Body of pancreas (tissue), 4 donors: Measurements from ENCODE around the gene TMBIM1. TPM values are rescaled to one million over a fixed set of nuclear protein-coding genes. Genes with fewer than 3 reads are reported as not detected.

Experiments
- ATAC-seq: fragments of 150-250 bp; one replicate; pipeline ENCODE4 v1.9.1; 2016
- DNase-seq, 4 donors: peaks; one replicate each; pipeline ENCODE4 v3.0.0-alpha.2; 2019
- H3K27ac ChIP-seq, 4 donors: fragments of 200-600 bp; sonication (generic); 1 replicate in 3 of 4; 2 replicates in 1 of 4; pipeline versions ENCODE4 v1.5.1 to v1.6.1; 2016 to 2019; ENCODE audit warnings: mild to moderate bottlenecking in 1 of 4, mixed read lengths in 1 of 4, moderate library complexity in 1 of 4
- H3K27me3 ChIP-seq, 2 donors: fragments of 200-600 bp; sonication (generic); one replicate each; pipeline ENCODE4 v1.6.0; 2016; ENCODE audit warnings: mild to moderate bottlenecking in 1 of 2
- H3K36me3 ChIP-seq, 2 donors: fragments of 200-600 bp; sonication (generic); replicated peaks in 1 of 2; 2 replicates each; pipeline ENCODE4 v1.5.1; 2016; ENCODE audit warnings: low read depth in 2 of 2; ENCODE audit not compliant: insufficient read depth in 1 of 2
- H3K4me1 ChIP-seq: fragments of 200-600 bp; sonication (generic); one replicate; pipeline ENCODE4 v1.6.0; 2016
- H3K4me3 ChIP-seq, 2 donors: fragments of 200-600 bp; sonication (generic); 1 replicate in 1 of 2; 2 replicates in 1 of 2; pipeline ENCODE4 v1.5.1; 2016 to 2019
- H3K9me3 ChIP-seq, 3 donors: fragments of 200-600 bp; sonication (generic); 1 replicate in 2 of 3; 2 replicates in 1 of 3; pipeline ENCODE4 v1.5.1; 2016
- POLR2A ChIP-seq, 3 donors: fragments of 450-650 bp; IDR thresholded peaks; one replicate each; pipeline ENCODE4 v1.6.1; 2016; ENCODE audit warnings: antibody characterized with exemption in 3 of 3, mild to moderate bottlenecking in 2 of 3
- WGBS, 2 donors: methylation state at CpG; one replicate each; pipeline ENCODE4 v1.1.5; 2017; 5-methylcytosine and 5-hydroxymethylcytosine counted together
- intact Hi-C: fragments of 100-400 bp; cut with DNase I; formaldehyde crosslinking; loops from one replicate; pipeline ENCODE4 v1.15.1; 2023
- total RNA-seq, 2 donors: library from RNA; depleted of rRNA; stranded (reverse); fragments of >200 nt; gene quantifications; one replicate each; pipeline ENCODE4 v1.1.0, GENCODE V29; 2016
- TF ChIP-seq, protein P1 (sequence below), 7 experiments: fragments of 450-650 bp in 4 of 7; fragments of 200-600 bp in 3 of 7; sonication (generic) in 3 of 7; IDR thresholded peaks; one replicate each; pipeline ENCODE4 v1.5.1; 2016 to 2019; ENCODE audit warnings: antibody characterized with exemption in 7 of 7

Gene TMBIM1
- total RNA-seq, 2 donors from 2014 or later, result 125 to 148 TPM

GRCh38 chr2:218230882-218231281 lies 61.4 kb downstream of the TMBIM1 start:
- WGBS, 2 donors, result 3 to 8% methylated on average over 1 of the region's 1 CpG
- Histone ChIP-seq H3K27ac (peak overlapping the region; percentile 37 to 67 (median 40)), H3K36me3 (peaks cover 0 to 4% of the 10 kb centered on the region in 2 donors), H3K4me1 (peaks cover 60% of the 10 kb centered on the region), H3K9me3 (no peaks in the 10 kb centered on the region), H3K27me3 (no peaks in the 10 kb centered on the region), H3K4me3 (no peak overlapping the region)
- no peak for TF ChIP-seq POLR2A (IDR thresholded peaks at IDR 0.05)
- TF ChIP-seq, protein P1, sequence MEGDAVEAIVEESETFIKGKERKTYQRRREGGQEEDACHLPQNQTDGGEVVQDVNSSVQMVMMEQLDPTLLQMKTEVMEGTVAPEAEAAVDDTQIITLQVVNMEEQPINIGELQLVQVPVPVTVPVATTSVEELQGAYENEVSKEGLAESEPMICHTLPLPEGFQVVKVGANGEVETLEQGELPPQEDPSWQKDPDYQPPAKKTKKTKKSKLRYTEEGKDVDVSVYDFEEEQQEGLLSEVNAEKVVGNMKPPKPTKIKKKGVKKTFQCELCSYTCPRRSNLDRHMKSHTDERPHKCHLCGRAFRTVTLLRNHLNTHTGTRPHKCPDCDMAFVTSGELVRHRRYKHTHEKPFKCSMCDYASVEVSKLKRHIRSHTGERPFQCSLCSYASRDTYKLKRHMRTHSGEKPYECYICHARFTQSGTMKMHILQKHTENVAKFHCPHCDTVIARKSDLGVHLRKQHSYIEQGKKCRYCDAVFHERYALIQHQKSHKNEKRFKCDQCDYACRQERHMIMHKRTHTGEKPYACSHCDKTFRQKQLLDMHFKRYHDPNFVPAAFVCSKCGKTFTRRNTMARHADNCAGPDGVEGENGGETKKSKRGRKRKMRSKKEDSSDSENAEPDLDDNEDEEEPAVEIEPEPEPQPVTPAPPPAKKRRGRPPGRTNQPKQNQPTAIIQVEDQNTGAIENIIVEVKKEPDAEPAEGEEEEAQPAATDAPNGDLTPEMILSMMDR (IDR thresholded peaks at IDR 0.05), result peak; percentile 6 to 60 (median 32)
- peak; percentile 44 to 70 (median 56) for DNase-seq
- intact Hi-C loops, result no loop called here
- peak; percentile 89 for ATAC-seq

DNA sequence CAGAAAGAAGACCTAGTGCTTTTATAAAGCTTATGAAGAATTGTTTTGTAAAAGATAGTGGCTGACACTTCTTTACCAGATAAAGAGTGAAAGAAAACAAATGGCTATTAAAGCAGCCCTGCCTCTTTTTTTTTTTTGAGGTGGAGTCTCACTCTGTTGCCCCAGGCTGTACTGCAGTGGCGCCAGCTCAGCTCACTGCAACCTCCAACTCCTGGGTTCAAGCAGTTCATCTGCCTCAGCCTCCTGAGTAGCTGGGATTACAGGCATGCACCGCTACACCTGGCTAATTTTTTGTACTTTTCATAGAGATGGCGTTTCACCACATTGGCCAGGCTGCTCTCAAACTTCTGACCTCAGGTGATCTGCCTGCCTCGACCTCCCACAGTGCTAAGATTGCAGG lies 62.5 kb downstream of the TMBIM1 start:
- ATAC-seq (no peak), DNase-seq (no peak)
- peaks cover 52% of the 10 kb centered on the region for H3K4me1 ChIP-seq
- TF ChIP-seq, protein P1 (IDR thresholded peaks at IDR 0.05), result no peak
- no peak for TF ChIP-seq POLR2A (IDR thresholded peaks at IDR 0.05)
- H3K27me3 ChIP-seq, result no peaks in the 10 kb centered on the region
- peak overlapping the region in 3 of 4 donors; percentile 6 to 67 (median 33) for H3K27ac ChIP-seq
- WGBS, 2 donors, result 71 to 81% methylated on average over 4 of the region's 4 CpGs
- H3K36me3 ChIP-seq, result peaks cover 0 to 1% of the 10 kb centered on the region in 2 donors
- H3K4me3 ChIP-seq, result no peak overlapping the region
- intact Hi-C loops, result no loop called here
- H3K9me3 ChIP-seq, result no peaks in the 10 kb centered on the region

DNA sequence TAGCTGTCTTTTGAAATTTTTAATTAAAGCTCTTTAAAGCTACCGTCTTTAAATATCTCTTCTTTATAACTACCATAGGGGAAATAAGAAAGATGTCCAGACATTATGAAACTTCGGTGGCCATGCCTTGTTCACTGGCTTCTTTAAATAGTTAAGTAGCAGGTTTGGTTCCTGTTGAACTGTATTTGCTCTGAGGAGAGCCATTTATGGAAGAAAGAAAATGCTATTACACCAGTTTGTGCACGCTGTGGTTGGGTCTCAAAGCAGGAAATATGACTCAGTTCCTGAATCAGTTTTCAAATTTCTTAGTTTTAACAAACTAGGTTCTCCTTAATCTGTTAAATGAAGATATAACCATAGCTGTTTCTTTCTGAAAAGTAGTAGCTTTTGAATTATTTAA lies 63.1 kb downstream of the TMBIM1 start:
- no peaks in the 10 kb centered on the region for H3K9me3 ChIP-seq
- no peak overlapping the region for H3K4me3 ChIP-seq
- TF ChIP-seq POLR2A (IDR thresholded peaks at IDR 0.05), result no peak
- TF ChIP-seq, protein P1 (IDR thresholded peaks at IDR 0.05), result no peak
- peaks cover 46% of the 10 kb centered on the region for H3K4me1 ChIP-seq
- peak overlapping the region in 3 of 4 donors; percentile 10 to 67 (median 13) for H3K27ac ChIP-seq
- no peaks in the 10 kb centered on the region for H3K27me3 ChIP-seq
- DNase-seq, result peak in 1 of 4 donors; percentile 27
- H3K36me3 ChIP-seq, result peaks cover 0 to 1% of the 10 kb centered on the region in 2 donors
- intact Hi-C loops, result no loop called here
- no peak for ATAC-seq
- 24 to 25% methylated on average over 3 of the region's 3 CpGs for WGBS, 2 donors

DNA sequence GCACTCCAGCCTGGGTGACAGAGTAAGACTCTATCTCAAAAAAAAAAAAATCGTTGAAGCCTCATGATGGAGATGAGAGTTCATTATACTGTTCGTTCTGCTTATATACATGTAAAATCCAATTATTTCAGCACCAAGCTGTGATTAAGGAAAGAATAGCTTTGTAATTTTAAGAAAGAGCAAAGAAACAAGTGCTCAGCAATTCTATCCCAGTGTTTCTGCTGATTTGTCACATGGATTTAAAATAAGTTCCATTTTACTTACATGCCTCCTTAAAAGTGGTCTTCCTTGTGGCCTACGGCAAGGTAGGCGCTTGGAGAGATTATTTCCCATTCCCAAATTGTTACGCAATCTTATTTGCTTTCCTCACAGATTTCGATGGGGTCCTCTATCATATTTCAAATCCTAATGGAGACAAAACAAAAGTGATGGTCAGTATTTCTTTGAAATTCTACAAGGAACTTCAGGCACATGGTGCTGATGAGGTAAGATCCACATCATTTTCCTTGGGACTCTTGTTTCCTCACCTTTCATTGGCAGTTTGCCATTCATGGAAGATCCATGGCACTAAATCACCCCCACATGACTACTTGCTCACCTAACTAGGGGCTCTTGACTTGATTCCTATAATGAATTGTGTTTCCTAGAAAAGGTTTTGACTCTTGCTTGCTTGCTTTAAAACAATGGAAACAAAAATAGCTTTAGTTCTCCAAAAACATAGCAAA lies 63.8 kb downstream of the TMBIM1 start:
- Histone ChIP-seq H3K4me3 (no peak overlapping the region), H3K27me3 (no peaks in the 10 kb centered on the region), H3K4me1 (peaks cover 39% of the 10 kb centered on the region), H3K36me3 (peaks cover 0 to 1% of the 10 kb centered on the region in 2 donors), H3K9me3 (no peaks in the 10 kb centered on the region), H3K27ac (peak overlapping the region in 3 of 4 donors; percentile 10 to 67 (median 13))
- intact Hi-C loops, result no loop called here
- DNase-seq, result no peak
- WGBS, 2 donors, result 47 to 52% methylated on average over 6 of the region's 6 CpGs
- TF ChIP-seq POLR2A (IDR thresholded peaks at IDR 0.05), result no peak
- TF ChIP-seq, protein P1 (IDR thresholded peaks at IDR 0.05), result no peak
- ATAC-seq, result no peak

DNA sequence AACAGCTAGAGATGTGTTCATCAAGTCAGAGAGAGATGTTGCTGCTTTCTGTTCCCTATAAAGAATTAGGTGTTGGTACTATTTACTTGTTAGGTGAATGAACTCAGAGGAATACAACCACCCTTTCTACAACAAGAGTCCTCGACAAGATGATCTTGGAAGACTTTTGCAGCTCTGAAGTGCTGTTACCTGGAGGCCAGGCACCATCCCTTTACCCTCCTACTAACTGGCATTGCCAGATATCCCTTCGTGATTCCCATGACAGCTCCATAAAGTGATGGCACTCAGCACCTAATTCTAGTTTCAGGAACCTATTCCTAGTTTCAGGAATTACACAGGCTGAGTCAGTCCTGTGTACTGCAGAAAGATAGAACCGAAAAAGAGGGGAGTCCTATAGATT lies 65.4 kb downstream of the TMBIM1 start:
- no peak for DNase-seq

More for the DNA sequence above, 65.4 kb downstream of the TMBIM1 start:
- ATAC-seq, result no peak
- H3K27me3 ChIP-seq, result no peaks in the 10 kb centered on the region
- 83 to 96% methylated on average over 3 of the region's 3 CpGs for WGBS, 2 donors
- H3K4me3 ChIP-seq, result no peak overlapping the region
- peaks cover 0 to 1% of the 10 kb centered on the region in 2 donors for H3K36me3 ChIP-seq
- peaks cover 51% of the 10 kb centered on the region for H3K4me1 ChIP-seq
- intact Hi-C loops, result no loop called here
- H3K9me3 ChIP-seq, result no peaks in the 10 kb centered on the region
- H3K27ac ChIP-seq, result no peak overlapping the region
- TF ChIP-seq, protein P1 (IDR thresholded peaks at IDR 0.05), result no peak
- no peak for TF ChIP-seq POLR2A (IDR thresholded peaks at IDR 0.05)
